ENCODE results near the gene MAP3K4. TPM values are rescaled to one million over a fixed set of nuclear protein-coding genes. Genes with fewer than 3 reads are reported as not detected.

MAP3K4 gene
- polyA plus RNA-seq, 3 donors: 3.2 to 12.3 (median 3.5) TPM

GRCh38 chr6:161031721-161032495, 40.3 kb downstream of the MAP3K4 start:
- no peak overlapping the region for H2AFZ ChIP-seq (ENCODE audit: insufficient read depth, low read depth, low read length, poor library complexity, severe bottlenecking)
- Mint-ChIP-seq H3K9me3 (no peaks in the 10 kb centered on the region), H3K27ac (peak overlapping the region in 1 of 7 donors; percentile 7), H3K27me3 (ENCODE audit: low read depth in 3 of 3) (no peaks in the 10 kb centered on the region), H3K4me1 (peaks cover 28% of the 10 kb centered on the region), H3K36me3 (peaks cover 9 to 12% of the 10 kb centered on the region in 2 donors), H3K4me3 (no peak overlapping the region)
- H3K4me2 ChIP-seq (replicated peaks; ENCODE audit: extremely low read depth, low read length, poor library complexity, severe bottlenecking): no peak overlapping the region
- TF ChIP-seq CTCF (IDR thresholded peaks at IDR 0.05): no peak
- no peaks in the 10 kb centered on the region for H3K9me3 ChIP-seq (replicated peaks in 1 of 2; ENCODE audit: control insufficient read depth in 1 of 2, insufficient read depth in 1 of 2, low read length in 2 of 2)
- intact Hi-C loops (cut with micrococcal nuclease): no loop called here
- H3K79me2 ChIP-seq (ENCODE audit: insufficient read depth, low read length): peaks cover 34% of the 10 kb centered on the region
- H3K27ac ChIP-seq (ENCODE audit: low read depth in 1 of 2, low read length in 2 of 2): no peak overlapping the region
- H3K4me1 ChIP-seq (ENCODE audit: control insufficient read depth in 1 of 2, insufficient read depth in 2 of 2, low read length in 2 of 2): peaks cover 0 to 9% of the 10 kb centered on the region in 2 donors
- H3K27me3 ChIP-seq (ENCODE audit: control insufficient read depth in 2 of 2, insufficient read depth in 2 of 2, low read length in 2 of 2): no peaks in the 10 kb centered on the region
- peaks cover 0 to 20% of the 10 kb centered on the region in 2 donors for H3K36me3 ChIP-seq (replicated peaks in 1 of 2; ENCODE audit: control insufficient read depth in 1 of 2, insufficient read depth in 2 of 2, low read length in 2 of 2)
- no peak for DNase-seq
- H3K4me3 ChIP-seq (replicated peaks in 1 of 3; ENCODE audit: low read depth in 2 of 3, low read length in 3 of 3): no peak overlapping the region
- peaks cover 4% of the 10 kb centered on the region for H4K20me1 ChIP-seq (ENCODE audit: insufficient read depth, low read length)
- H3K9ac ChIP-seq (ENCODE audit: insufficient read depth, low read length, poor library complexity, severe bottlenecking): no peak overlapping the region
- no CpG with 5 or more reads among the region's 3 CpGs for WGBS (ENCODE audit: insufficient coverage)

- H3K27ac ChIP-seq (ENCODE audit: low read depth in 1 of 2, low read length in 2 of 2): no peak overlapping the region
- no peak overlapping the region for H3K9ac ChIP-seq (ENCODE audit: insufficient read depth, low read length, poor library complexity, severe bottlenecking)
- no peak overlapping the region for H3K4me3 ChIP-seq (replicated peaks in 1 of 3; ENCODE audit: low read depth in 2 of 3, low read length in 3 of 3)
- no peak overlapping the region for H3K27ac Mint-ChIP-seq
- H3K36me3 Mint-ChIP-seq: peaks cover 18 to 28% of the 10 kb centered on the region in 2 donors
- H3K9me3 ChIP-seq (replicated peaks in 1 of 2; ENCODE audit: control insufficient read depth in 1 of 2, insufficient read depth in 1 of 2, low read length in 2 of 2): no peaks in the 10 kb centered on the region
- peaks cover 28% of the 10 kb centered on the region for H3K4me1 Mint-ChIP-seq
- H3K36me3 ChIP-seq (replicated peaks in 1 of 2; ENCODE audit: control insufficient read depth in 1 of 2, insufficient read depth in 2 of 2, low read length in 2 of 2): peaks cover 4 to 37% of the 10 kb centered on the region in 2 donors
- H3K27me3 Mint-ChIP-seq (ENCODE audit: low read depth in 3 of 3): no peaks in the 10 kb centered on the region
- whole genome bisulfite sequencing (ENCODE audit: insufficient coverage): no CpG with 5 or more reads among the region's 5 CpGs
- TF ChIP-seq CTCF (IDR thresholded peaks at IDR 0.05): no peak
- H3K4me1 ChIP-seq (ENCODE audit: control insufficient read depth in 1 of 2, insufficient read depth in 2 of 2, low read length in 2 of 2): peaks cover 0 to 9% of the 10 kb centered on the region in 2 donors
- H2AFZ ChIP-seq (ENCODE audit: insufficient read depth, low read depth, low read length, poor library complexity, severe bottlenecking): no peak overlapping the region
- H3K4me2 ChIP-seq (replicated peaks; ENCODE audit: extremely low read depth, low read length, poor library complexity, severe bottlenecking): no peak overlapping the region
- H3K27me3 ChIP-seq (ENCODE audit: control insufficient read depth in 2 of 2, insufficient read depth in 2 of 2, low read length in 2 of 2): no peaks in the 10 kb centered on the region
- no peaks in the 10 kb centered on the region for H4K20me1 ChIP-seq (ENCODE audit: insufficient read depth, low read length)
- peaks cover 35% of the 10 kb centered on the region for H3K79me2 ChIP-seq (ENCODE audit: insufficient read depth, low read length)
- no peak for DNase-seq
- no peak overlapping the region for H3K4me3 Mint-ChIP-seq
- intact Hi-C loops (cut with micrococcal nuclease): no loop called here
- no peaks in the 10 kb centered on the region for H3K9me3 Mint-ChIP-seq
These were observed 42.1 kb downstream of the MAP3K4 start for GRCh38 chr6:161033667-161034066.

Measured in CD14-positive monocyte (primary cell).